GM13977 (cell line): ENCODE measurements around the gene ZNF418.

Experiments
- DNase-seq: peaks from one replicate; pipeline ENCODE4 v3.0.0; 2012; ENCODE audit warnings: low spot score
- CTCF ChIP-seq: IDR thresholded peaks from 2 replicates; pipeline ENCODE4 v1.5.1; 2012; ENCODE audit warnings: mild to moderate bottlenecking, control low read depth; ENCODE audit not compliant: insufficient read depth; ENCODE audit errors: extremely low read depth, missing control alignments
- in situ Hi-C: fragments of 300-500 bp; cut with MboI; formaldehyde crosslinking; loops from one replicate; pipeline ENCODE4 v1.12.0; 2022; ENCODE audit warnings: low sequenced_read_pairs, low pct_unique_long_range_greater_than_20kb, mixed read lengths, inconsistent platforms; ENCODE audit not compliant: unreplicated experiment

Gene ZNF418

GRCh38 chr19:57934820-57935665 lies at the start of gene ZNF418:
ZNF418 (minus strand) TSS chr19:57935402; CDS start chr19:57933822, 1,580 bp downstream.
- TF ChIP-seq CTCF, result no peak
- DNase-seq, result peak; percentile 28
- in situ Hi-C loops, result no loop called here

DNA sequence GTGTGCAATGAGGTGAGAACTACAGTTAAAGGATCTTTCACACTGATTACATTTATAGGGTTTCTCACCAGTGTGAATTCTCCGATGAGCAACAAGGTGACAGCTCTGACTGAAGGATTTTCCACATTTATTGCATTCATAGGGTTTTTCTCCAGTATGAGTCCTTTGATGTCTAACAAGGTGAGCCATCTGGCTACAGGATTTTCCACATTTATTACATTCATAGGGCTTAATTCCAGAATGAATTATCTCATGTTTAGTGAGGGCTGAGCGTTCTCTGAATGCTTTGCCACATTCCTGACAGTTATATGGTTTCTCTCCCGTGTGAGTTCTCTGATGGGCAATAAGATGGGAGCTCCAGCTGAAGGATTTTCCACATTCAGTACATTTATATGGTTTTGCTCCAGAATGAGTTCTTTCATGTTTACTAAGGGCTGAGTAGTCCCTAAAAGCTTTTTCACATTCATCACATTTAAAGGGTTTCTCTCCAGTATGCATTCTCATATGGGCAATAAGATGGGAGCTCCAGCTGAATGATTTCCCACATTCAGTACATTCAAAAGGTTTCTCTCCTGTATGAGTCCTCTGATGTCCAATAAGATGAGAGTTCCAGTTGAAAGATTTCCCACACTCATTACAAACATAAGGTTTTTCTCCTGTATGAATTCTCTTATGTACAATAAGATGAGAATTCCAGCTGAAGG lies 43.5 kb upstream of the ZNF418 start:
- TF ChIP-seq CTCF, result no peak
- in situ Hi-C loops, result no loop called here
- DNase-seq, result no peak

DNA sequence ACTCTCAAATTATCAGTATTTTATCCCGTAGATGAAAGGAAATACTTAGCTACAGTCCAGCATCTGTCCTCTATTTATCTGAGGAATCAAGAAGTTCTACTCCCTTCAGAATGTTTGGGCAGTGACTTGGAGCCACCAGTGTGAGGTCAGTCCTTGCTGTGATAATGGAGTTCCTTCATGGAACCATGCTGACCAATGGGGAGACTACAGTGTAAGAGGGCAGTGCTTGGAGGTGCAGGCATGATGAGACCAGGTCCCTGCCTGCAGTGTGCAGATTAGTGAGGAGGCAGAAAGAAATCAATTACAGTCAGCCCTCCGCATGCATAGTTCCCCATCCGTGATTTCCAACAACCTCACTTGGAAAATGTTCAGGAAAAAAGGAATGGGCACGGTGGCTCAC lies 39.2 kb upstream of the ZNF418 start, which contains the start of gene C19orf18:
TSS of gene C19orf18 (minus strand) at position 101 of the 400 bp plus-strand sequence. CDS start 102 bp downstream, outside the sequence.
- no peak for DNase-seq
- no peak for TF ChIP-seq CTCF
- in situ Hi-C loops, result no loop called here

DNA sequence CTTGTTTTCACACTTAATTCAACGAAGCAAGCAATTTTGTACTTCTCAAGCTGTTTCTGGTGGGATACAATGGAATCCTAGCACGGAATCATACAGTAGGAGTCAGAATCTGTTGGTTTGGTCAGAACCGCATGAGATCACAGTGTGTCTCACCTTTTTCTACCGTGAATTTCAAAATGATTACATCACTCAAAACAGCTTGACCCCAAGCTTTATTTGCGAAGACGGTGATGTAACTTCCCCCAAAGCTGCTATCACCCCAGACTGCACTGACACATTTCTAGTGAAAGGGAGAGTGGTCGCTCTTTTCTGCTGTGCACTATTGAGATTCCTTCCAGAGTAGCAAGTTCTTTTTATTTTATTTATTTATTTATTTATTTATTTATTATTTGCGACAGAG lies 29.6 kb upstream of the ZNF418 start:
- no peak for DNase-seq
- no peak for TF ChIP-seq CTCF
- in situ Hi-C loops, result no loop called here

- in situ Hi-C loops, result no loop called here
- TF ChIP-seq CTCF, result no peak
- DNase-seq, result no peak
Observed at GRCh38 chr19:57961785-57962184, 26.6 kb upstream of the ZNF418 start.

- no peak for DNase-seq
- in situ Hi-C loops, result no loop called here
- no peak for TF ChIP-seq CTCF
Observed at GRCh38 chr19:57954996-57955395, 19.8 kb upstream of the ZNF418 start.
